ENCODE data around the gene RIC1.
"Not testable (repeated sequence)": the region's sequence is repeated elsewhere in the genome, so short reads cannot be mapped to it uniquely, and the experiment has no call there.

RIC1 gene

GRCh38 chr9:5789489-5789888 lies 160.6 kb downstream of the RIC1 start:
- DNase-seq: no peak

- DNase-seq: no peak
Observed at GRCh38 chr9:5790923-5791322, 162.0 kb downstream of the RIC1 start.

- DNase-seq: no peak
Observed at GRCh38 chr9:5791870-5792269, 163.0 kb downstream of the RIC1 start.

GRCh38 chr9:5793812-5794211 lies 164.9 kb downstream of the RIC1 start:
- DNase-seq: no peak

- no peak for DNase-seq
Observed at GRCh38 chr9:5796298-5796697, 167.4 kb downstream of the RIC1 start.

- no peak for DNase-seq
Observed at GRCh38 chr9:5798581-5798980, 169.7 kb downstream of the RIC1 start.

- no peak for DNase-seq
Observed at GRCh38 chr9:5799314-5799713, 170.4 kb downstream of the RIC1 start.

GRCh38 chr9:5800378-5800777 lies 171.5 kb downstream of the RIC1 start:
- not testable (repeated sequence) for DNase-seq

- no peak for DNase-seq
Observed at GRCh38 chr9:5800969-5801738, 172.2 kb downstream of the RIC1 start.

- DNase-seq: no peak
Observed at GRCh38 chr9:5801739-5802113, 172.8 kb downstream of the RIC1 start.

- no peak for DNase-seq
Observed at GRCh38 chr9:5805478-5805877, 176.6 kb downstream of the RIC1 start.

GRCh38 chr9:5811751-5812150 lies 182.8 kb downstream of the RIC1 start:
- DNase-seq: no peak

- no peak for DNase-seq
Observed at GRCh38 chr9:5813824-5814223, 184.9 kb downstream of the RIC1 start.

- no peak for DNase-seq
Observed at GRCh38 chr9:5815461-5815860, 186.6 kb downstream of the RIC1 start.

- no peak for DNase-seq
Observed at GRCh38 chr9:5817862-5818261, 189.0 kb downstream of the RIC1 start.

GRCh38 chr9:5818424-5819142 lies 189.7 kb downstream of the RIC1 start:
- DNase-seq: no peak

GRCh38 chr9:5819174-5819573 lies 190.3 kb downstream of the RIC1 start:
- DNase-seq: no peak

GRCh38 chr9:5820425-5820824 lies 191.5 kb downstream of the RIC1 start:
- no peak for DNase-seq

- no peak for DNase-seq
Observed at GRCh38 chr9:5825223-5825622, 196.3 kb downstream of the RIC1 start.
